Measurements from ENCODE around the gene HDHD5. TPM values are rescaled to one million over a fixed set of nuclear protein-coding genes. Genes with fewer than 3 reads are reported as not detected.

HDHD5 gene
- 38.7 and 51.8 TPM in 2 replicates for total RNA-seq (2022)
- percentile 60 among the genes with signal in this experiment for Bru-seq, nascent RNA
- percentile 61 among the genes with signal in this experiment for BruChase-seq, experiment 1, labeled RNA remaining after a 6-hour chase
- percentile 65 among the genes with signal in this experiment for BruChase-seq, experiment 2, labeled RNA remaining after a 2-hour chase
- long read RNA-seq, transcript HDHD5-205 (3 exons, 3,614 nt), result minor isoform, 5 of 277 reads
- long read RNA-seq, transcript HDHD5-202 (8 exons, 1,799 nt), result major isoform, 227 of 277 reads
- long read RNA-seq, partial matches to known transcripts, result 4 of 277 reads
- long read RNA-seq, other reads (novel, unspliced or antisense), result 41 of 277 reads

- Mint-ChIP-seq H3K9me3 (ENCODE audit: unreplicated experiment) (no peaks in the 10 kb centered on the region), H3K4me1 (ENCODE audit: insufficient read depth, unreplicated experiment) (peaks cover 13% of the 10 kb centered on the region), H3K27me3 (ENCODE audit: insufficient read depth, unreplicated experiment) (no peaks in the 10 kb centered on the region), H3K27ac (ENCODE audit: low read depth, unreplicated experiment) (peak within 1 kb of the TSS; percentile 75), H3K4me3 (ENCODE audit: unreplicated experiment) (peak within 1 kb of the TSS; percentile 86), H3K36me3 (ENCODE audit: insufficient read depth, unreplicated experiment) (peaks cover 6% of the 10 kb centered on the region)
- CTCF ChIA-PET, result interaction anchor here (0.7 to 6.6 kb wide), 8 partner anchors 10 to 607 kb away, joined by 3 to 74 read pairs (median 6); no protein-coding TSS in a partner anchor
- no TSS peak for BruUV-seq (replicated peaks)
- POLR2A ChIA-PET, result interaction anchor here (0.7 to 4.4 kb wide), 13 partner anchors 8 to 480 kb away, joined by 3 to 51 read pairs (median 3); no protein-coding TSS in a partner anchor
- TF ChIP-seq CTCF (IDR thresholded peaks at IDR 0.05; ENCODE audit: unreplicated experiment), result no peak
- DNase-seq (ENCODE audit: unreplicated experiment), result peak; percentile 83
- intact Hi-C loops (cut with micrococcal nuclease), result loop anchor here (1.0 to 2.0 kb wide), 3 partner anchors 12 to 84 kb away; partner anchors contain the start of gene IL17RA
Observed at GRCh38 chr22:17158568-17159503, at the start of gene HDHD5. TSS of gene HDHD5 (minus strand) at chr22:17159277. CDS start at chr22:17159251, 26 bp downstream.

GRCh38 chr22:17205432-17205831, 46.4 kb upstream of the HDHD5 start:
- CTCF ChIA-PET, result interaction anchor here (0.6 to 4.6 kb wide), 7 partner anchors 13 to 297 kb away, joined by 3 to 29 read pairs (median 3); no protein-coding TSS in a partner anchor
- POLR2A ChIA-PET, result no interaction called here
- no peak overlapping the region for H3K4me3 Mint-ChIP-seq (ENCODE audit: unreplicated experiment)
- intact Hi-C loops (cut with micrococcal nuclease), result loop anchor here (1.0 kb wide), 1 partner anchor 296 kb away; no protein-coding TSS in a partner anchor
- H3K4me1 Mint-ChIP-seq (ENCODE audit: insufficient read depth, unreplicated experiment), result no peaks in the 10 kb centered on the region
- no peak for TF ChIP-seq CTCF (IDR thresholded peaks at IDR 0.05; ENCODE audit: unreplicated experiment)
- peaks cover 13% of the 10 kb centered on the region for H3K27me3 Mint-ChIP-seq (ENCODE audit: insufficient read depth, unreplicated experiment)
- no peak for DNase-seq (ENCODE audit: unreplicated experiment)
- H3K9me3 Mint-ChIP-seq (ENCODE audit: unreplicated experiment), result no peaks in the 10 kb centered on the region
- H3K27ac Mint-ChIP-seq (ENCODE audit: low read depth, unreplicated experiment), result no peak overlapping the region
- no peaks in the 10 kb centered on the region for H3K36me3 Mint-ChIP-seq (ENCODE audit: insufficient read depth, unreplicated experiment)
- BruUV-seq (replicated peaks), result no TSS peak

- intact Hi-C loops (cut with micrococcal nuclease), result no loop called here
- Mint-ChIP-seq H3K27ac (ENCODE audit: low read depth, unreplicated experiment) (no peak overlapping the region), H3K4me3 (ENCODE audit: unreplicated experiment) (no peak overlapping the region), H3K36me3 (ENCODE audit: insufficient read depth, unreplicated experiment) (no peaks in the 10 kb centered on the region), H3K9me3 (ENCODE audit: unreplicated experiment) (no peaks in the 10 kb centered on the region), H3K4me1 (ENCODE audit: insufficient read depth, unreplicated experiment) (no peaks in the 10 kb centered on the region), H3K27me3 (ENCODE audit: insufficient read depth, unreplicated experiment) (peaks cover 13% of the 10 kb centered on the region)
- CTCF ChIA-PET, result interaction anchor here (0.6 to 1.1 kb wide), 4 partner anchors 12 to 1072 kb away, joined by 3 read pairs; no protein-coding TSS in a partner anchor
- BruUV-seq (replicated peaks), result no TSS peak
- POLR2A ChIA-PET, result no interaction called here
- no peak for DNase-seq (ENCODE audit: unreplicated experiment)
- TF ChIP-seq CTCF (IDR thresholded peaks at IDR 0.05; ENCODE audit: unreplicated experiment), result no peak
Observed at GRCh38 chr22:17201285-17201945, 42.3 kb upstream of the HDHD5 start.
